ENCODE results near the gene BCAR3. TPM values are rescaled to one million over a fixed set of nuclear protein-coding genes. Genes with fewer than 3 reads are reported as not detected.

Gene BCAR3
- total and polyA plus RNA-seq, 2 experiments from 2014 or later, result 22.6 to 23.7 TPM

DNA sequence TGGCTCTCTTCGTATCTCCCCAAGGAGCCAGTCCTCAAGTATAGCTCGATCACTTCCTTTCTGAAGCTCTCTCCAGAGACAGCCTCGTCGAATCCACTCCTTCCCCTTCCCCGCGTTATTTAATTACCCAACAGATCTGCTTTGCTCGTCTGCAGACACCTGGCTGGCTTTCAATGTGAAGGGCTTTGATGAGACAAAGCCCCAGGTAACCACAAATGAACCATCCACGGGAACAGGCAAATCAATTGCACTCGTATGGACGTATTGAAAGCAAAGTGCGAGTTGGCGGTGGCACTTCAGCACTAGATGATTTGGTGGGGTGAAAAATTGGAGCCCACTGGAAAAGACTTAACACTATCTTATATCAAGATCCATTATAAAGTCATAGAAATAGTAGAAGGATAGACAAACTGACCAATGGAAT is 364 bp upstream of the BCAR3 start:
- peaks cover 20% of the 10 kb centered on the region for H3K79me2 ChIP-seq
- no peak for DNase-seq (ENCODE audit: low spot score)

DNA sequence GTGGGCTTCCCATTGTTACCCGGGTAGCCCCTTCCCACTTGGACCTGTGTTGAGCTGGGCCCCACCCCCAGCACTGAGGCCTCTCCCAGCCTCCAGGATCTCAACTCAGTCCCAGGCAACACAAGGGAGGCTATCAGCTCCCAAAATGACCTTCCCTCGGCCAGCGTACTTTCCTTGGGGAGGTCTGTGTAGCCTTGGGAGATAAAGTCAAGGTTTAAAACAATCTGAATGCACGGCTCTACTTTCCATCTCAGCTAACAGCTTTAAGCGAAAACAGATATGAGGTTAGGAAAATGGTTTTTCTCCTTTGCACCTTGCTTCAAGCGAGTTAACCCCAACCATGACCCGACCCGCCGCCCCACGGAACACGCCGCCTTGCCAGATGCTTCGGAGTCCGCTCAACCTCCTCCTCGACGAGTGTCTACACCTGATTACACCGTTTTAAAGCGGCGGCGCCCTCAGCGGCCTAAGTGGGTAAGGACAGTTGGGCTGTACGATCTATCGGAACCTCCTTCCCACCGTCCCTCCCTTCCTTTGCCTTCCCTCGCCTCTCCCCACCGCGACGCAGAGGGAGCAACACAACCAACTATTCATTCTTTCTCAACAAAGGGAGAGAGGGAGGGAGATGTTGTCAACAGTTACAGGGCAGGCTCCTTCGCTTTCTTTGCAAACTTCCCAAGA is 1.1 kb downstream of the BCAR3 start:
- WGBS (ENCODE audit: low lambda C conversion rate, missing lambda C conversion rate), result 4% methylated on average over 26 of the region's 29 CpGs
- Histone ChIP-seq H3K4me3 (peak overlapping the region; percentile 68), H3K4me2 (peak overlapping the region; percentile 90), H3K4me1 (ENCODE audit: insufficient read depth) (peaks cover 13% of the 10 kb centered on the region), H3K79me2 (peaks cover 33% of the 10 kb centered on the region), H3K36me3 (replicated peaks; ENCODE audit: insufficient read depth, low read depth) (no peaks in the 10 kb centered on the region), H3K9me2 (replicated peaks; ENCODE audit: insufficient read depth) (no peaks in the 10 kb centered on the region), H3K9me3 (ENCODE audit: low read depth) (no peaks in the 10 kb centered on the region), H2AFZ (peak overlapping the region; percentile 89), H4K20me1 (ENCODE audit: insufficient read depth, poor library complexity, severe bottlenecking) (no peaks in the 10 kb centered on the region), H3K27ac (peak overlapping the region; percentile 92), H3K27me3 (no peaks in the 10 kb centered on the region)
- TF ChIP-seq EZH2phosphoT487 (IDR thresholded peaks at IDR 0.05; ENCODE audit: low read depth, severe bottlenecking, unreplicated experiment) (no peak), EZH2 (IDR thresholded peaks at IDR 0.05; ENCODE audit: borderline replicate concordance) (no peak)
- TF ChIP-seq, protein P1, sequence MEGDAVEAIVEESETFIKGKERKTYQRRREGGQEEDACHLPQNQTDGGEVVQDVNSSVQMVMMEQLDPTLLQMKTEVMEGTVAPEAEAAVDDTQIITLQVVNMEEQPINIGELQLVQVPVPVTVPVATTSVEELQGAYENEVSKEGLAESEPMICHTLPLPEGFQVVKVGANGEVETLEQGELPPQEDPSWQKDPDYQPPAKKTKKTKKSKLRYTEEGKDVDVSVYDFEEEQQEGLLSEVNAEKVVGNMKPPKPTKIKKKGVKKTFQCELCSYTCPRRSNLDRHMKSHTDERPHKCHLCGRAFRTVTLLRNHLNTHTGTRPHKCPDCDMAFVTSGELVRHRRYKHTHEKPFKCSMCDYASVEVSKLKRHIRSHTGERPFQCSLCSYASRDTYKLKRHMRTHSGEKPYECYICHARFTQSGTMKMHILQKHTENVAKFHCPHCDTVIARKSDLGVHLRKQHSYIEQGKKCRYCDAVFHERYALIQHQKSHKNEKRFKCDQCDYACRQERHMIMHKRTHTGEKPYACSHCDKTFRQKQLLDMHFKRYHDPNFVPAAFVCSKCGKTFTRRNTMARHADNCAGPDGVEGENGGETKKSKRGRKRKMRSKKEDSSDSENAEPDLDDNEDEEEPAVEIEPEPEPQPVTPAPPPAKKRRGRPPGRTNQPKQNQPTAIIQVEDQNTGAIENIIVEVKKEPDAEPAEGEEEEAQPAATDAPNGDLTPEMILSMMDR (IDR thresholded peaks at IDR 0.05; ENCODE audit: poor library complexity), result peak; percentile 54
- peak; percentile 92 for DNase-seq (ENCODE audit: low spot score)

More for the DNA sequence above, 364 bp upstream of the BCAR3 start:
- no peaks in the 10 kb centered on the region for H4K20me1 ChIP-seq (ENCODE audit: insufficient read depth, poor library complexity, severe bottlenecking)
- peak overlapping the region; percentile 90 for H3K4me2 ChIP-seq
- no peaks in the 10 kb centered on the region for H3K36me3 ChIP-seq (replicated peaks; ENCODE audit: insufficient read depth, low read depth)
- peak overlapping the region; percentile 92 for H3K27ac ChIP-seq
- H2AFZ ChIP-seq, result peak overlapping the region; percentile 89
- peaks cover 13% of the 10 kb centered on the region for H3K4me1 ChIP-seq (ENCODE audit: insufficient read depth)
- H3K9me3 ChIP-seq (ENCODE audit: low read depth), result no peaks in the 10 kb centered on the region
- TF ChIP-seq, protein P1 (IDR thresholded peaks at IDR 0.05; ENCODE audit: poor library complexity), result no peak
- no peak for TF ChIP-seq EZH2 (IDR thresholded peaks at IDR 0.05; ENCODE audit: borderline replicate concordance)
- no peak for TF ChIP-seq EZH2phosphoT487 (IDR thresholded peaks at IDR 0.05; ENCODE audit: low read depth, severe bottlenecking, unreplicated experiment)
- no peaks in the 10 kb centered on the region for H3K27me3 ChIP-seq
- 17% methylated on average over 12 of the region's 12 CpGs for WGBS (ENCODE audit: low lambda C conversion rate, missing lambda C conversion rate)
- peak overlapping the region; percentile 68 for H3K4me3 ChIP-seq
- no peaks in the 10 kb centered on the region for H3K9me2 ChIP-seq (replicated peaks; ENCODE audit: insufficient read depth)

DNA sequence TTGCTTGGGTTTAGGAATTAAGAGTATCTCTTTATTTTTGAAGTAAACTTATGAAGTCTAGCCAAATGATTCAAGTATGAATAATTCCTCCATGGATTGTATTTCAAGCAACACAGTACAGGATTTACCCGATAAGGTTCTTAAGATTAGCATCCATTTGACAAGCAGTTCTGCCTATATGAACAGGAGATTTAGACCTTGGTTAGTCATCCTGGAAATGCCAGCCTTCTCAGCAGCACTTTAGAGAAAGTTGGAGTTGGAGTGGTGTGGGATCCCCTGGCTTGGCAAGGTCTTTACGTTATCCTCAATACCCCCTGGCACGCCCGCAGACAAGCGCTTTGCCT is 1.6 kb downstream of the BCAR3 start:
- peaks cover 38% of the 10 kb centered on the region for H3K79me2 ChIP-seq
- H3K36me3 ChIP-seq (replicated peaks; ENCODE audit: insufficient read depth, low read depth), result no peaks in the 10 kb centered on the region
- no peaks in the 10 kb centered on the region for H4K20me1 ChIP-seq (ENCODE audit: insufficient read depth, poor library complexity, severe bottlenecking)
- H3K9me2 ChIP-seq (replicated peaks; ENCODE audit: insufficient read depth), result no peaks in the 10 kb centered on the region
- H3K4me3 ChIP-seq, result no peak overlapping the region
- no peaks in the 10 kb centered on the region for H3K27me3 ChIP-seq
- H3K9me3 ChIP-seq (ENCODE audit: low read depth), result no peaks in the 10 kb centered on the region
- H2AFZ ChIP-seq, result no peak overlapping the region
- H3K27ac ChIP-seq, result peak overlapping the region; percentile 92
- no peak for DNase-seq (ENCODE audit: low spot score)
- WGBS (ENCODE audit: low lambda C conversion rate, missing lambda C conversion rate), result 43% methylated on average over 5 of the region's 5 CpGs
- H3K4me2 ChIP-seq, result peak overlapping the region; percentile 90
- TF ChIP-seq EZH2phosphoT487 (IDR thresholded peaks at IDR 0.05; ENCODE audit: low read depth, severe bottlenecking, unreplicated experiment) (no peak), EZH2 (IDR thresholded peaks at IDR 0.05; ENCODE audit: borderline replicate concordance) (no peak)
- TF ChIP-seq, protein P1 (IDR thresholded peaks at IDR 0.05; ENCODE audit: poor library complexity), result no peak
- peaks cover 18% of the 10 kb centered on the region for H3K4me1 ChIP-seq (ENCODE audit: insufficient read depth)
